ENCODE measurements around the gene STK36.
A peak's percentile ranks its signal among the peaks of the same experiment; 100 is the strongest.

The STK36 gene

GRCh38 chr2:218721488-218721887 is 49.6 kb downstream of the STK36 start:
- DNase-seq, result no peak

GRCh38 chr2:218721934-218722333 is 50.0 kb downstream of the STK36 start:
- DNase-seq, result no peak

- DNase-seq, result no peak
Measured at GRCh38 chr2:218722419-218722818, 50.5 kb downstream of the STK36 start.

GRCh38 chr2:218722876-218723785 is 51.2 kb downstream of the STK36 start:
- no peak for DNase-seq

GRCh38 chr2:218726004-218726574 is 54.2 kb downstream of the STK36 start:
- no peak for DNase-seq

- no peak for DNase-seq
Measured at GRCh38 chr2:218727502-218728165, 55.7 kb downstream of the STK36 start.

- no peak for DNase-seq
Measured at GRCh38 chr2:218729640-218730039, 57.8 kb downstream of the STK36 start.

GRCh38 chr2:218732052-218732760 is 60.3 kb downstream of the STK36 start:
- no peak for DNase-seq

- no peak for DNase-seq
Measured at GRCh38 chr2:218732761-218733158, 60.9 kb downstream of the STK36 start.

- peak in 1 of 2 donors; percentile 36 for DNase-seq
Measured at GRCh38 chr2:218733171-218734021, 61.5 kb downstream of the STK36 start.

GRCh38 chr2:218734190-218734975 is 62.5 kb downstream of the STK36 start:
- no peak for DNase-seq

GRCh38 chr2:218736531-218736930 is 64.6 kb downstream of the STK36 start:
- DNase-seq, result no peak

GRCh38 chr2:218743068-218743467 is 71.2 kb downstream of the STK36 start:
- DNase-seq, result no peak

GRCh38 chr2:218744615-218745014 is 72.7 kb downstream of the STK36 start:
- DNase-seq, result no peak

GRCh38 chr2:218745160-218745558 is 73.3 kb downstream of the STK36 start:
- no peak for DNase-seq

- DNase-seq, result peak; percentile 90 to 98
Measured at GRCh38 chr2:218745559-218746469, 73.9 kb downstream of the STK36 start.

- DNase-seq, result no peak
Measured at GRCh38 chr2:218746470-218746795, 74.5 kb downstream of the STK36 start.

- no peak for DNase-seq
Measured at GRCh38 chr2:218746960-218747359, 75.1 kb downstream of the STK36 start.

GRCh38 chr2:218748741-218749441 is 77.0 kb downstream of the STK36 start:
- DNase-seq, result no peak
